BJ (cell line): ENCODE data around the gene PXDN. TPM values are rescaled to one million over a fixed set of nuclear protein-coding genes. Genes with fewer than 3 reads are reported as not detected.
A peak's percentile ranks its signal among the peaks of the same experiment; 100 is the strongest.

Experiments used
- CTCF ChIA-PET: fragments of 350-600 bp; formaldehyde crosslinking; extraction: SDS; loops from one replicate; lab custom pipeline; 2021; ENCODE audit warnings: antibody characterized with exemption, inconsistent platforms; lab: Yijun Ruan, JAX
- POLR2A ChIA-PET: fragments of 300-600 bp; sonication (Branson Sonifier 250); formaldehyde crosslinking; extraction: SDS; loops from one replicate; lab custom pipeline; 2021; ENCODE audit warnings: antibody characterized with exemption; lab: Charles Lee
- DNase-seq: peaks from one replicate; pipeline ENCODE4 v3.0.0-alpha.2; 2011; ENCODE audit warnings: low read depth
- H3K27me3 ChIP-seq: 2 replicates; pipeline ENCODE4 v1.6.0; 2011; ENCODE audit warnings: low read length; ENCODE audit not compliant: control insufficient read depth, insufficient read depth
- H3K36me3 ChIP-seq: 2 replicates; pipeline ENCODE4 v1.5.1; 2011; ENCODE audit warnings: low read length; ENCODE audit not compliant: control insufficient read depth, insufficient read depth
- H3K4me3 ChIP-seq: 2 replicates; pipeline ENCODE4 v1.5.1; 2011; ENCODE audit warnings: low read depth, mild to moderate bottlenecking, control low read depth, low read length
- polyA plus RNA-seq: library from polyadenylated mRNA; depleted of rRNA; stranded (reverse); fragments of >200 nt; gene quantifications from 2 replicates; pipeline ENCODE4 v1.2.3, GENCODE V29; 2011
- TF ChIP-seq, protein P1 (sequence below): IDR thresholded peaks from 2 replicates; pipeline ENCODE4 v1.5.1; 2011; ENCODE audit warnings: low read depth, mild to moderate bottlenecking, control low read depth, inconsistent platforms, low read length, moderate library complexity; ENCODE audit not compliant: insufficient read depth

The PXDN gene
- polyA plus RNA-seq, 1 experiment: 212 TPM

DNA sequence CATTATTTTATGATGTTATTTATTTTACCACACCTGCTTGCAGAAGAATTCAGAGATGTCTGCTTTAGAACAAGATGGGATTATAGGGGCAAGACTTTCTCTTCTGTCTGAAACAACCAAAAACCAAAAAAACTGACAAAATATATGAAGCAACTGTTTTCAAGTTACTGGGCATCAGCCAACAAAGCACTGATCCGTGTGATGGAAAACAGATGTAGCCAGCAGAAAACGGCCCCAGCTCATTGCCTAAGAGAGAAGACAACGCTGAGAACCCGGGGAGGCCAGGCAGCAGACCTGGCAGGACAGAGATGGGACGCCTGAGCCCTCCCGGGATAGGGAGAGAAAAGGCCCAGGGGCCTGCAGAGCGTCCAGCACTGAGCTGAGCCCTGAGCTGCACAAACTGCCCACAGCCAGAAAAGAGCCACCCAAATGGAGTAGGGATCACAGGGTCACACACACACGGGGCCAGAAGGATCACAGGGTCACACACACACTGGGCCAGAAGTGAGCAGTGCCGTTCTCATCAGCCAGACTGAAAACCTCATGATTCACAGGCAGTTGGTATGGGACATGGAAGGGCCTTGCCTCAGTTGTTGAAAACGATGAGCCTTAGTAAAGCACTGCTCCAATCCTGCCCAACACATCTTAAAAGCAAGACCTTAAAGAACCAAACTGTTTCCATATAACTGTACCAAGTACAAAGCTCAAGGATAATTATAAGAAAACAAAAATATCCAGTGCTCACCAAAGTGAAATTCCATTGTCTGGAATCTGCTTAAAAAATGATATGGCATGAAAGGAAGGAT lies 12.1 kb downstream of the PXDN start:
- TF ChIP-seq, protein P1, sequence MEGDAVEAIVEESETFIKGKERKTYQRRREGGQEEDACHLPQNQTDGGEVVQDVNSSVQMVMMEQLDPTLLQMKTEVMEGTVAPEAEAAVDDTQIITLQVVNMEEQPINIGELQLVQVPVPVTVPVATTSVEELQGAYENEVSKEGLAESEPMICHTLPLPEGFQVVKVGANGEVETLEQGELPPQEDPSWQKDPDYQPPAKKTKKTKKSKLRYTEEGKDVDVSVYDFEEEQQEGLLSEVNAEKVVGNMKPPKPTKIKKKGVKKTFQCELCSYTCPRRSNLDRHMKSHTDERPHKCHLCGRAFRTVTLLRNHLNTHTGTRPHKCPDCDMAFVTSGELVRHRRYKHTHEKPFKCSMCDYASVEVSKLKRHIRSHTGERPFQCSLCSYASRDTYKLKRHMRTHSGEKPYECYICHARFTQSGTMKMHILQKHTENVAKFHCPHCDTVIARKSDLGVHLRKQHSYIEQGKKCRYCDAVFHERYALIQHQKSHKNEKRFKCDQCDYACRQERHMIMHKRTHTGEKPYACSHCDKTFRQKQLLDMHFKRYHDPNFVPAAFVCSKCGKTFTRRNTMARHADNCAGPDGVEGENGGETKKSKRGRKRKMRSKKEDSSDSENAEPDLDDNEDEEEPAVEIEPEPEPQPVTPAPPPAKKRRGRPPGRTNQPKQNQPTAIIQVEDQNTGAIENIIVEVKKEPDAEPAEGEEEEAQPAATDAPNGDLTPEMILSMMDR: no peak
- POLR2A ChIA-PET: interaction anchor here (0.6 to 0.7 kb wide), 3 partner anchors 41 to 86 kb away, joined by 3 to 8 read pairs (median 3); no protein-coding TSS in a partner anchor
- Histone ChIP-seq H3K27me3 (no peaks in the 10 kb centered on the region), H3K4me3 (no peak overlapping the region), H3K36me3 (peaks cover 5% of the 10 kb centered on the region; the same call in 1 of the 2 replicates)
- CTCF ChIA-PET: interaction anchor here (0.8 to 2.9 kb wide), 7 partner anchors 10 to 180 kb away, joined by 3 to 10 read pairs (median 4); no protein-coding TSS in a partner anchor
- DNase-seq: peak; percentile 97

DNA sequence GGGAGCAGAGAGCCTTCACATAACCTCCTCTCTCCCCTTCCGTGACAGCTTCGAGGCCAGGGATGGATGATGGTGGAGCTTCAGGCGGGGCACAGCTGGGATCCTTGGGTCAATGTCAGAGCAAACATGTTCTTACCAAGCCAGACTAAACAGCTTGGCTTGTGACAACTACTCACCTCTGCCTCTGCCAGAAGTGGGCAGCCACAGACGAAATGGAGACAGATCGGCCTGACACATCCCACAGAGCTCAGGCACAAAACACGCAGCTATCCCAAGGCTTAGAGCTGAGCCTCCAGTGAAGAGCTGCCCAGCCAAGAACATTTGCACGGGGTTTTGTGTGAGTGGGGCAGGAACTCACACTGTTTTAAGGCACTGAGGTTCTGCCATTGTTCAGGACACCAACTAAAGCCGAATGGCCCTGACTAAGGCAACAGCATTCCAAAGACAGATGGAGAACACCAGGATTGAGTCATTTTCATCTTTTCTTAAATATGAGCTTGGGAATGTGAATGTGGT lies 12.8 kb downstream of the PXDN start:
- POLR2A ChIA-PET: interaction anchor here (0.6 kb wide), 2 partner anchors 48 to 87 kb away, joined by 3 to 8 read pairs; no protein-coding TSS in a partner anchor
- Histone ChIP-seq H3K36me3 (0 out of 2 replicates have a peak, but pooled peaks cover 1% of the 10 kb centered on the region), H3K4me3 (no peak overlapping the region), H3K27me3 (no peaks in the 10 kb centered on the region)
- CTCF ChIA-PET: interaction anchor here (0.8 to 2.9 kb wide), 8 partner anchors 10 to 179 kb away, joined by 3 to 14 read pairs (median 5); no protein-coding TSS in a partner anchor
- no peak for DNase-seq
- TF ChIP-seq, protein P1: no peak

DNA sequence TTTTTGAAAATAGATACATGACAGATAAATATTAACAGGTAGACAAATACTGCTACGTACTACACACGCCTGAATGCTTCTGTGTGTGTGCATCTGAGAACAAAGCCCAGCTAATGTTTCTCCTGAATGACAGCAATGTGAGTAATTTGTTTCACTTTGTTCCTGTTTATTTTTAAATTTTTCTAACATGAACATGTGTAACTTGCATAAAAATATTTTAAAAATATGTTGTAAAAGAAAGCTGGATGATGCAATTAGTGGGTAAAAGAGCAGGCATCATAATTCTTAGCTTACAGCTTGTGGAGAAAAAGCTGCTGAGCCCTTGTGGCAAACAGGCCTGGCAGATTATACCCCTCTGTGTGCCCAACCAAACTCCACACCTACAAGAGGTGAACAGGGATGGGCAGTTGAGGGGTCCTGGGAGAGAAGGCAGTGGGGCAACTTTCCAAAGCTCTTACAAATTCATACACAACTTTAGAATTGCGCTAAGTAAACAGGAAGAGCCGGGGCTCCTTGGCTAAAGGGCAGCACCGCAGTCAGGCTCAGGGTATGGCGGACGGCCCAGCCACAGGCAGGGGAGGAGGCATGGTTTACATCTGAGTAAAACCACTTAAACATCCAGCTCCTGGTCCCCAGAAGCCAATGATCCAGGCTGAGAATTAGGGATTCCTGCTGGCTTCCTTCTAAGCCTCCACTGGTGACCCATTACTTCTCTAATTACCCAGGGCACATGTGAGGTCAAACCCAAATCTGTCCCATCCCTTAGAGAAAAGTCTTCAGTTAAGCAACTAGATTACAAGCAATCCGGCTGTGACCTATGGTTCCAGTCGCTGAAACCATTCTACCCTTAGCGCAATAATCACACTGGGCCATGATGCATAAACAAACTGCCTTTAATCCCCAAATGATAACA lies 14.0 kb downstream of the PXDN start:
- TF ChIP-seq, protein P1: no peak
- DNase-seq: peak; percentile 83
- no peaks in the 10 kb centered on the region for H3K27me3 ChIP-seq
- H3K4me3 ChIP-seq: no peak overlapping the region
- ChIA-PET POLR2A (interaction anchor here (0.5 to 0.7 kb wide), 3 partner anchors 21 to 686 kb away, joined by 3 read pairs; no protein-coding TSS in a partner anchor), CTCF (interaction anchor here (0.8 to 2.9 kb wide), 10 partner anchors 12 to 182 kb away, joined by 3 to 14 read pairs (median 3); no protein-coding TSS in a partner anchor)
- 0 out of 2 replicates have a peak, but pooled peaks cover 1% of the 10 kb centered on the region for H3K36me3 ChIP-seq

DNA sequence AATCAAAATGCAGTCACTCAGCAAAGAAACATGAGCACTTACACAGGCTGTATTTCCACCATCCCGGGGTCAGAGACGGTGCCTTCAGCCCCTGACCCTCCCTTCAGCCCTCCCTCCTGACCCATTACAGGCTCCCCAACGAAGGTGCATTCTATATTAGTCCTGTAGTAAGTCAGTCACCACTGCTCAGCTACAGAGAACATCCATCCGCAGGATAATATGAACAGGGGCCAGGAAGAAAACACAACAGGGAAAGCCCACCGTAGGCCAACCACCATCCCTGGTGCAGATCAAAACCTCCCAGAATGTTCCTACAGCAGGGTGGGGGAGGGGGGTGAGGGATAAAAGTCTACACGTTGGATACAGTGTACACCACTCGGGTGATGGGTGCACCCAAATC lies 15.1 kb downstream of the PXDN start:
- 0 out of 2 replicates have a peak, but pooled peaks cover 1% of the 10 kb centered on the region for H3K36me3 ChIP-seq
- TF ChIP-seq, protein P1: no peak
- ChIA-PET CTCF (interaction anchor here (1.3 kb wide), 1 partner anchor 88 kb away, joined by 4 read pairs; no protein-coding TSS in a partner anchor), POLR2A (no interaction called here)
- no peak overlapping the region for H3K4me3 ChIP-seq
- no peak for DNase-seq
- H3K27me3 ChIP-seq: no peaks in the 10 kb centered on the region
